NB4 (cell line): ENCODE results near the gene UNC13B.
"Not testable (repeated sequence)": the region's sequence is repeated elsewhere in the genome, so short reads cannot be mapped to it uniquely, and the experiment has no call there.

Source experiments
- DNase-seq: peaks from one replicate; pipeline ENCODE4 v3.0.0; 2010; ENCODE audit warnings: low read depth
- H3K4me3 ChIP-seq: one replicate; pipeline ENCODE4 v1.5.1; 2011; ENCODE audit warnings: mild to moderate bottlenecking, low read depth, low read length, moderate library complexity
- MYC ChIP-seq: IDR thresholded peaks from 2 replicates; pipeline ENCODE4 v1.6.1; 2011; ENCODE audit warnings: low read depth, low read length
- POLR2A ChIP-seq: IDR thresholded peaks from 2 replicates; pipeline ENCODE4 v1.6.1; 2011; ENCODE audit warnings: mild to moderate bottlenecking; ENCODE audit not compliant: insufficient read length; ENCODE audit errors: extremely low read depth
- TF ChIP-seq, protein P1 (sequence below): IDR thresholded peaks from 2 replicates; pipeline ENCODE4 v1.6.1; 2011; ENCODE audit warnings: low read depth, low read length
- TF ChIP-seq, protein P2 (sequence below): IDR thresholded peaks from one replicate; pipeline ENCODE4 v1.5.1; 2012; ENCODE audit warnings: low read depth, low read length

The UNC13B gene

DNA sequence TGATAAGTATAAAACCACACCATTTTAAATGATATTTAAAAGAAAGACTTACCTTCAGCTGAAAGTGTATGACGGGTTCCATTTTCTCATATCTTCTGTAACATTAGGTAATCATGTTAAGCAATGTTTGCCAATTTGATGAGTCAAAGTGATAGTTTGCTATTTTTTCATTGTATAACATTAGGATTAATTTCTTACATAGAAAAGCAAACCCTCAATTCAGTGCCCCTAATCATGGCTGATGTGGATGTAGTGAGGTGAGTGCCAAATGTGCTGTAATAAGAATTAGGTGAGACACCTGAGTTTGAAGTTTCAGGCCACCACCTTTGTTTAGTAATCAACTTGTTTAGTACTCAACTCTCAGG lies 68.0 kb downstream of the UNC13B start:
- H3K4me3 ChIP-seq, result no peak overlapping the region
- DNase-seq, result no peak
- TF ChIP-seq, protein P1, sequence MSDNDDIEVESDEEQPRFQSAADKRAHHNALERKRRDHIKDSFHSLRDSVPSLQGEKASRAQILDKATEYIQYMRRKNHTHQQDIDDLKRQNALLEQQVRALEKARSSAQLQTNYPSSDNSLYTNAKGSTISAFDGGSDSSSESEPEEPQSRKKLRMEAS, result no peak
- TF ChIP-seq, protein P2, sequence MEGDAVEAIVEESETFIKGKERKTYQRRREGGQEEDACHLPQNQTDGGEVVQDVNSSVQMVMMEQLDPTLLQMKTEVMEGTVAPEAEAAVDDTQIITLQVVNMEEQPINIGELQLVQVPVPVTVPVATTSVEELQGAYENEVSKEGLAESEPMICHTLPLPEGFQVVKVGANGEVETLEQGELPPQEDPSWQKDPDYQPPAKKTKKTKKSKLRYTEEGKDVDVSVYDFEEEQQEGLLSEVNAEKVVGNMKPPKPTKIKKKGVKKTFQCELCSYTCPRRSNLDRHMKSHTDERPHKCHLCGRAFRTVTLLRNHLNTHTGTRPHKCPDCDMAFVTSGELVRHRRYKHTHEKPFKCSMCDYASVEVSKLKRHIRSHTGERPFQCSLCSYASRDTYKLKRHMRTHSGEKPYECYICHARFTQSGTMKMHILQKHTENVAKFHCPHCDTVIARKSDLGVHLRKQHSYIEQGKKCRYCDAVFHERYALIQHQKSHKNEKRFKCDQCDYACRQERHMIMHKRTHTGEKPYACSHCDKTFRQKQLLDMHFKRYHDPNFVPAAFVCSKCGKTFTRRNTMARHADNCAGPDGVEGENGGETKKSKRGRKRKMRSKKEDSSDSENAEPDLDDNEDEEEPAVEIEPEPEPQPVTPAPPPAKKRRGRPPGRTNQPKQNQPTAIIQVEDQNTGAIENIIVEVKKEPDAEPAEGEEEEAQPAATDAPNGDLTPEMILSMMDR, result no peak
- TF ChIP-seq POLR2A, result no peak

DNA sequence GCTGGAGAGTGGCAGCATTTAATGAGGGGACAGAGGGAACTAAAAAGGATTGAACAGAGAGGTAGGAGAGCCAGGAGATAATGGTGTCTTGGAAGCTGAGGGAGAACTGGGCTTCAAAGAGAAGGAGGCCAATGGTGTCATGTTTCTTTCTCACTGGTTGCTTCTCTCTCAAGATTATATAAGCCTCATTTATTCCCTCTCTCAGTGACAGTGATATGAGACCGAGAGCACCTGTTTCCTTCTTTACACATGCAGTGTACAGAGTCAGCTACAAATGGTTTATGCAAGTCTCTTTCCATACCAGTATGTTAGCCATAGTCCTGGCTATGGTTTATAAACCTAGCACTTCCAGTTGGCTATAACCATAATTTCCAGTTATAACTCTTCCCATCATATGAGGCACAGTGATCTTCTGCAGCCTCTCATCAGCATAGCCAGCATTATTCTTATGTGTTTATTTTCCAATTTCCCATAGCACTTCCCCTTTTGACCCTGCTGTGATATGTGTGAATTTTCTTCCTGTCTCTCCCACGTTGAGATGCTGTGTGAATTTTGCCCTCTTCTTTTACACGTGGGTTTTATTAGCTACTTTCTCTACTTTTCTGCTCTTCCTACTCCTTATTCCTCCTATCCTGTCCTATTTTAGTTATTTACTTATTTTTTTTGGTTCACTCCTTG lies 71.2 kb downstream of the UNC13B start:
- no peak overlapping the region for H3K4me3 ChIP-seq
- TF ChIP-seq, protein P2, result no peak
- TF ChIP-seq MYC (no peak), POLR2A (no peak)
- TF ChIP-seq, protein P1, result no peak
- no peak for DNase-seq

DNA sequence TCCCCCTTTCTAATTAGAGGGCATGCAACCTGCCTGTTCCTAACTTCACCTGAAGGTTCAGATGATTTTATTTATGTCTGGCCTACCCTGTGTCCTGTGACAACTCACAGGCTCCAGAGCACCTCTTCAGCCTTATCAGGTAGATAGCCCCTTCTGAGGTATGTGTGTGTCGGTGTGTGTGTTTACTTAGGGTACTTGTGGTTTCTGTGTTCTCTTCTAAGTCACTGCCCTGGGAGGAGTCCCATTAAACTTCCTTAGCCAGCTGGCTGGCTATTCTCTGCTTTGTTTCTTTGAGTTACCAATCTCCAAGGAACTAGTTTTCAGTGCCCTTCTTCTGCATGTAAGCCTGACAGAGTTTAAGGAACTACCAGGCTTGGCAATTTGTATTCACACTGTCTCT lies 74.9 kb downstream of the UNC13B start:
- TF ChIP-seq, protein P1, result no peak
- no peak for TF ChIP-seq POLR2A
- TF ChIP-seq, protein P2, result no peak
- no peak for TF ChIP-seq MYC
- no peak overlapping the region for H3K4me3 ChIP-seq
- DNase-seq, result no peak

DNA sequence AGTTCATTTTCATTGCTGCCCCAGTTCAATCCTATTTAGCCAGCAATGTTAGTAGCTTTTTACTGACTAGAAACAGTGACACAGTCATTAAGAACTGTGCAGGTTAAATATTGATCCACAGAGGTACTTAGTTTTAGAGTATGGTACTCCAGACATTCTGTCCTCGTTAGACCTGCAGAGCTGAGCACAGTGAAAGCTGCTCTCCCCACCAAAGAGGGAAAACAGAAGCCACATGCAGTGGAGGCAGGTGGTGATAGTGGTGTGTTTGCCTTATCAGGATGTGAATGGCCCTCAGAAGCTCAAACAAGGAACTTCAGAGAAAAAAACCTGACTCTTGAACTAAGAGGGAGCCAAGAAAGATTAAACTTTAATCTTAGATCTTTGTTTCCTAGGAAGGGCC lies 75.5 kb downstream of the UNC13B start:
- no peak for DNase-seq
- H3K4me3 ChIP-seq, result no peak overlapping the region
- TF ChIP-seq MYC, result no peak
- TF ChIP-seq, protein P2, result no peak
- TF ChIP-seq, protein P1, result no peak
- no peak for TF ChIP-seq POLR2A

DNA sequence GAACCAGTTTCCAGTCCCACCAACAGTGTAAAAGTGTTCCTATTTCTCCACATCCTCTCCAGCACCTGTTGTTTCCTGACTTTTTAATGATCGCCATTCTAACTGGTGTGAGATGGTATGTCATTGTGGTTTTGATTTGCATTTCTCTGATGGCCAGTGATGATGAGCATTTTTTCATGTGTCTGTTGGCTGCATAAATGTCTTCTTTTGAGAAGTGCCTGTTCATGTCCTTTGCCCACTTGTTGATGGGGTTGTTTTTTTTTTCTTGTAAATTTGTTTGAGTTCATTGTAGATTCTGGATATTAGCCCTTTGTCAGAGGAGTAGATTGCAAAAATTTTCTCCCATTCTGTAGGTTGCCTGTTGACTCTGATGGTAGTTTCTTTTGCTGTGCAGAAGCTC lies 84.1 kb downstream of the UNC13B start:
- not testable (repeated sequence) for DNase-seq, H3K4me3 ChIP-seq

DNA sequence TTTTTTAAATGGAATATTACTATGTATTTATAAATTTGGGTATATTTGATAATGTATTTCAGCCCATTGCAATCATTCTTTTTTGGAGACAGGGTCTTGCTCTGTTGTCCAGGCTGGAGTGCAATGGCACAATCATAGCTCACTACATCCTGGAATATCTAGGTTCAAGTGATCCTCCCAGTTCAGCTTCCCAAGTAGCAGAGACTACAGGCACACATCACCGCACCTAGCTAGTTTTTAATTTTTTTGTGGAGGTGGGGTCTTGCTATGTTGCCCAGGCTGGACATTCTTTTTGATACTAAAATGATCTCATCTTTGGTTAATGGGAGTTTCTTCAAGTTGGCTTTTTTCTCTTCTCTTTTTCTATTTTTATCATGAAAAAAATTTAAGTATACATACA lies 91.3 kb downstream of the UNC13B start:
- TF ChIP-seq, protein P2, result no peak
- TF ChIP-seq POLR2A (no peak), MYC (no peak)
- TF ChIP-seq, protein P1, result no peak
- DNase-seq, result no peak
- H3K4me3 ChIP-seq, result no peak overlapping the region
